ENCODE results near the gene GRIK3.

Gene GRIK3

DNA sequence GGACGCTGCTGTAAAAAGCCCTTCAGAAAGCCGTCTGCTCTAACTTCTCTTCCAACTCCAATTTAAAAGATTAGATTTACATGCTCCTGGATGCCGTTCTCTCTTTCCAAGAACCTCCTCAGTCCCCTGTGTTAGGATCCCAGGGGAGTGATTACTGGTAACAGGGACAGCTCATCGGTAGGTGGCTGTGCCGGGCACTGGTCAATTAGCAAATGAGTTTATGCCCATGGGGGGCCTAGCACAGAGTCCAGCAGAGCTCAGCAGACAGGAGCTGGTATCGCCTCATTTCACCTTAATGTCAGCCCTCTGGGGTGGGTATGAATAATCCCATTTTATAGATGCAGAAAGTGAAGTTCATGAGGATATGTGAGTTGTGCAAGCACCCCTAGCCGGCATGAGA is 191.9 kb downstream of the GRIK3 start:
- no peaks in the 10 kb centered on the region for H3K9me3 ChIP-seq (ENCODE audit: control insufficient read depth in 1 of 2, low read length in 2 of 2)
- H3K27ac ChIP-seq (ENCODE audit: low read depth, low read length): no peak overlapping the region
- no peaks in the 10 kb centered on the region for H3K36me3 ChIP-seq (ENCODE audit: control insufficient read depth in 1 of 2, insufficient read depth in 2 of 2, low read length in 2 of 2)
- H3K4me1 ChIP-seq (ENCODE audit: control insufficient read depth in 1 of 2, insufficient read depth in 2 of 2, low read length in 2 of 2): peaks cover 20 to 23% of the 10 kb centered on the region in 2 donors
- peaks cover 0 to 3% of the 10 kb centered on the region in 2 donors for H3K27me3 ChIP-seq (ENCODE audit: control insufficient read depth in 1 of 2, insufficient read depth in 2 of 2, low read length in 2 of 2)
- no peak overlapping the region for H3K9ac ChIP-seq (ENCODE audit: low read depth in 1 of 2, low read length in 2 of 2)
- no peak overlapping the region for H3K4me3 ChIP-seq (ENCODE audit: low read depth in 1 of 2, low read length in 2 of 2)

DNA sequence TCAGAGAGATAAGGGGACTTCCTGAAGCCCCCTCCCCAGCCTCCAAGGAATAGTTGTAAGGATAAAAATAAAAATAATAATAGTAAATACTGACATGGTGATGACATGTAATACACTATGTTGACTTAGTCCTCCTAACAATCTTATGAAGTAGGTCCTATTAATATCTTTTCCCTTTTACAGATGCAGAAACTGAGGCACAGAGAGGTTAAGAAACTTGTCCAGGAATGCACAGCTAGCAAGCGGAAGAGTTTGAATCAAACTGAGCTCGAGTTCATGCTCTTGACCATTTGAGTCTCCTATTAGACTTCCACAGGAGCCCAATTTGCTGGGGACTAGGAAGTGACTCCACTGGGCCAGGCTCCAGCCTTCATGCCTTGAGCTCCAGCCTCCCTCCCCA is 194.8 kb downstream of the GRIK3 start:
- Histone ChIP-seq H3K9ac (ENCODE audit: low read depth in 1 of 2, low read length in 2 of 2) (no peak overlapping the region), H3K27me3 (ENCODE audit: control insufficient read depth in 1 of 2, insufficient read depth in 2 of 2, low read length in 2 of 2) (peaks cover 3 to 8% of the 10 kb centered on the region in 2 donors), H3K36me3 (ENCODE audit: control insufficient read depth in 1 of 2, insufficient read depth in 2 of 2, low read length in 2 of 2) (no peaks in the 10 kb centered on the region), H3K27ac (ENCODE audit: low read depth, low read length) (no peak overlapping the region), H3K4me3 (ENCODE audit: low read depth in 1 of 2, low read length in 2 of 2) (no peak overlapping the region), H3K4me1 (ENCODE audit: control insufficient read depth in 1 of 2, insufficient read depth in 2 of 2, low read length in 2 of 2) (peaks cover 9 to 11% of the 10 kb centered on the region in 2 donors), H3K9me3 (ENCODE audit: control insufficient read depth in 1 of 2, low read length in 2 of 2) (no peaks in the 10 kb centered on the region)

DNA sequence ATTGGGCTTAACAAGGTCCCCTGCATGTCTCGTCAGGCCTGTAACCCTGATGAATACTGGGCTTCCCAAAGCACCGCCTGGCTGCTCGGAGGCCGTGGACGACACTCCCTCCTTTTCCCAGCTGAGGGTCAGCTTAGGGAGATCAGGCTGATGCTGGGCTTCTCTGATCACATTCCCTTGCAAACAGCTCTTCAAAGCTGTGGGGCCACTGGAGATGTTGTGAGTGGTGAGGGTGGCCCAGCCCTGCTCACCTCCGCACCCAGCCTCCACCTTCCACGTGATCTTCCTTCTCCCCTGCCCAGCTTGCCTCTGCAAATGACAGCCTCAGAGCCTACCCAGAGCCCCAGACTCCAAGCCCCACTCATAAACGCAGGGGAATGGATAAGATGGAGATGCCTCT is 195.4 kb downstream of the GRIK3 start:
- H3K4me3 ChIP-seq (ENCODE audit: low read depth in 1 of 2, low read length in 2 of 2): no peak overlapping the region
- no peaks in the 10 kb centered on the region for H3K36me3 ChIP-seq (ENCODE audit: control insufficient read depth in 1 of 2, insufficient read depth in 2 of 2, low read length in 2 of 2)
- H3K9ac ChIP-seq (ENCODE audit: low read depth in 1 of 2, low read length in 2 of 2): no peak overlapping the region
- H3K9me3 ChIP-seq (ENCODE audit: control insufficient read depth in 1 of 2, low read length in 2 of 2): no peaks in the 10 kb centered on the region
- peaks cover 3 to 6% of the 10 kb centered on the region in 2 donors for H3K4me1 ChIP-seq (ENCODE audit: control insufficient read depth in 1 of 2, insufficient read depth in 2 of 2, low read length in 2 of 2)
- no peak overlapping the region for H3K27ac ChIP-seq (ENCODE audit: low read depth, low read length)
- peaks cover 3 to 8% of the 10 kb centered on the region in 2 donors for H3K27me3 ChIP-seq (ENCODE audit: control insufficient read depth in 1 of 2, insufficient read depth in 2 of 2, low read length in 2 of 2)

DNA sequence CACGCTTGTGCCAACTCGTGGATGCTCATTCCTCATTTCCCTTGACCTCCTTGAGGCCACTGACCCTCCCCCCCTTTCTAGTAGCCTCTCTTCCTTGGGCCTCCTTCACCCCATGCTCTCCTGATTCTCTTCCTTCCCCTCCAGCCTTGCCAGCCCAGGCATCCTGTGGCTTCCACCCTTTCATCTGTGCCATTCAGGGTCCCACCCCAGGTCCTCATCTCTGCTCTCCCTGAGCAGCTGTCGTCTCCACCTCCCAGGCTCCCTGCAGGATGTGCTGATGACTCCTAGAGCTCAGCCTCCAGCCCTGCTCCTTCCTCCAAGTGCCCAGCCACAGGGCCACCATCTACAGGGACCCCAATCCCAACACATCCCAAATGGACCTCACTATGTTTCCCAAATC is 197.4 kb downstream of the GRIK3 start:
- Histone ChIP-seq H3K36me3 (ENCODE audit: control insufficient read depth in 1 of 2, insufficient read depth in 2 of 2, low read length in 2 of 2) (no peaks in the 10 kb centered on the region), H3K27me3 (ENCODE audit: control insufficient read depth in 1 of 2, insufficient read depth in 2 of 2, low read length in 2 of 2) (peaks cover 5 to 8% of the 10 kb centered on the region in 2 donors)

DNA sequence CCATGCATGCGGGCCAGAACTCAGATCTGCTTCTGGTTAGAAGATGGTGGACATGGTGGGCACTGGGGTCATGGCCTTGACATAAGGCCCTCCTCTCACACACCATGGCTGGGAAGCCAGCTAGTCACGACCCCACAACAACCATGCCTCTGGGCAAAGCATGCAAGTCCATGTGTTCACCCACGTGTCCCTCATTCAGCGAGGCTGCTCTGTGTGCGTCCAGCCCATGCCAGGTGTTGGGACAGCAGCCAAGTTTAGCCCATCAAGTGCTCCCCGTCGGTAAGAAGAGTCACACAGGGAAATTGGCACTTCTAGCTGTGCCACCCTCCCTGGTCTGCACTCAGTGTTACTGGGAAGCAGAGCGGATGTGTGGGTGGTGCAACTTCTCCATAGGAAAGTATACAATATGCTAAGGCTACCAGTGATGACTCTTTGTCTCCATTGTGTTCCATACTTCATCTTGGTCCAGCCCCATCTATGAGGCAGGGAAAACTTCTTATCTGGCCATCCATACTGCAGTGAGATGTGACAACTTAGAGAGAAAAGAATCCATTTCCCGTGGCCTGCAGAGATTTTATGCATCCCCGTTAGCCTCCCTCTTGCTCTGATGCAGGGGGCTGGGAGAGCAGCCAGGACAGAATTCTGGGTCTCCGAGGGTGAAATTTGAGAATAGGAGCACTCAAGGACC is 198.0 kb downstream of the GRIK3 start:
- H3K4me1 ChIP-seq (ENCODE audit: control insufficient read depth in 1 of 2, insufficient read depth in 2 of 2, low read length in 2 of 2): no peaks in the 10 kb centered on the region
- no peak overlapping the region for H3K9ac ChIP-seq (ENCODE audit: low read depth in 1 of 2, low read length in 2 of 2)
- H3K4me3 ChIP-seq (ENCODE audit: low read depth in 1 of 2, low read length in 2 of 2): no peak overlapping the region
- no peak overlapping the region for H3K27ac ChIP-seq (ENCODE audit: low read depth, low read length)
- H3K9me3 ChIP-seq (ENCODE audit: control insufficient read depth in 1 of 2, low read length in 2 of 2): no peaks in the 10 kb centered on the region
- no peaks in the 10 kb centered on the region for H3K36me3 ChIP-seq (ENCODE audit: control insufficient read depth in 1 of 2, insufficient read depth in 2 of 2, low read length in 2 of 2)
- peaks cover 5 to 9% of the 10 kb centered on the region in 2 donors for H3K27me3 ChIP-seq (ENCODE audit: control insufficient read depth in 1 of 2, insufficient read depth in 2 of 2, low read length in 2 of 2)

More for the DNA sequence above, 197.4 kb downstream of the GRIK3 start:
- H3K27ac ChIP-seq (ENCODE audit: low read depth, low read length): no peak overlapping the region
- H3K9me3 ChIP-seq (ENCODE audit: control insufficient read depth in 1 of 2, low read length in 2 of 2): no peaks in the 10 kb centered on the region
- no peak overlapping the region for H3K4me3 ChIP-seq (ENCODE audit: low read depth in 1 of 2, low read length in 2 of 2)
- no peak overlapping the region for H3K9ac ChIP-seq (ENCODE audit: low read depth in 1 of 2, low read length in 2 of 2)
- no peaks in the 10 kb centered on the region for H3K4me1 ChIP-seq (ENCODE audit: control insufficient read depth in 1 of 2, insufficient read depth in 2 of 2, low read length in 2 of 2)

DNA sequence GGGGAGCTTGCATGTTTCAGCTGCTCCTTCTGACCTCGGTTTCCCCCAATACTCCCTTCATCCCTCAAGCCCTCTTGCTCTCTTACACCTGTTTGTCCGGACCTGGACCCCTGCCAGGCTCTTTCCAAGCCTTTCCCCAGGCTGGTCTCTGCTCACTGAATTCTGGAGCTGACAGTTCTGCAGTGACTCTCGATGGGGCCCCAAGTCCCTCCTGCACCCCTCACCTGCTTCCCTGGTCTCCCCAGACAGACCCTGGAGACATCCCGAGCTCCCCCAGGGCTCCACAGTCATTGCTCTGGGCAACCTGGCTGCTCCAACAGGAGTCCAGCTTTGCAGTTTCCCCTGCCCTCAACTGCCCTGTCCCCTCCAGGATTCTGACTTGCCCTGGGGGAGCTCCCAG is 198.6 kb downstream of the GRIK3 start:
- Histone ChIP-seq H3K4me3 (ENCODE audit: low read depth in 1 of 2, low read length in 2 of 2) (no peak overlapping the region), H3K27ac (ENCODE audit: low read depth, low read length) (no peak overlapping the region), H3K27me3 (ENCODE audit: control insufficient read depth in 1 of 2, insufficient read depth in 2 of 2, low read length in 2 of 2) (peaks cover 10 to 11% of the 10 kb centered on the region in 2 donors), H3K4me1 (ENCODE audit: control insufficient read depth in 1 of 2, insufficient read depth in 2 of 2, low read length in 2 of 2) (no peaks in the 10 kb centered on the region), H3K36me3 (ENCODE audit: control insufficient read depth in 1 of 2, insufficient read depth in 2 of 2, low read length in 2 of 2) (no peaks in the 10 kb centered on the region), H3K9ac (ENCODE audit: low read depth in 1 of 2, low read length in 2 of 2) (no peak overlapping the region), H3K9me3 (ENCODE audit: control insufficient read depth in 1 of 2, low read length in 2 of 2) (no peaks in the 10 kb centered on the region)

DNA sequence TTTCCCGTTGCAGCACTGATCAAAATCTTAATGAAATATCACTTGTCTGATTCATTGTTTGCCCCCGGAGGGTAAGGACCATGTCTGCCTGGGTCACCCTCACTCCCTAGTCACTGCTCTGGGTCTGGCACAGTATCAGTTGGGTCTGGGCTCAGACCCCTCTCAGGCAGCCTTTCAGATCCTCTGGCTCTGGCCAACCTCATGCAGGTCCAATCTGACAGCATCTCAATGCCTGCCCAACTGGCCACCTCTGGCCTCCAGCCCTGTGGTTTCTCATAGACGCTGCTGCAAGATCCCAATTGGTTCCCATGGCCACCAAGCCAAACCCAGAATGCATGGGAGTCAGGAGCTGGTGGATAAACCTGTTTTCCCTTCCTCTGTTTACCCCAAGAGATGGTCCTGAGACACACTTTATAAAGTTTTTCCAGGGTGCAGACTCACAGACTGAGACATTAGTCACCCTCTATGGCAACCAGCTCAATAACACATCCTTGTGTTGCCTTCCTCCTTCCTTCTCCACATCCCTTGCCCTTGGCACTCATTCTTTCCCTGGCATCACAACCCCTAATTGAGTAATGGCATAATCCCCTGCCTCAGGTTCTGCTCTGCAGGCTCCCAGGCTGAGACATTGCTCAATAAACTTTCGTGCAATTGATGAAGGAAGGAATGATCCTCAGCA is 199.2 kb downstream of the GRIK3 start:
- no peaks in the 10 kb centered on the region for H3K9me3 ChIP-seq (ENCODE audit: control insufficient read depth in 1 of 2, low read length in 2 of 2)
- no peaks in the 10 kb centered on the region for H3K36me3 ChIP-seq (ENCODE audit: control insufficient read depth in 1 of 2, insufficient read depth in 2 of 2, low read length in 2 of 2)
- peaks cover 10 to 11% of the 10 kb centered on the region in 2 donors for H3K27me3 ChIP-seq (ENCODE audit: control insufficient read depth in 1 of 2, insufficient read depth in 2 of 2, low read length in 2 of 2)
- H3K27ac ChIP-seq (ENCODE audit: low read depth, low read length): no peak overlapping the region
- H3K4me3 ChIP-seq (ENCODE audit: low read depth in 1 of 2, low read length in 2 of 2): no peak overlapping the region
- H3K4me1 ChIP-seq (ENCODE audit: control insufficient read depth in 1 of 2, insufficient read depth in 2 of 2, low read length in 2 of 2): no peaks in the 10 kb centered on the region
- H3K9ac ChIP-seq (ENCODE audit: low read depth in 1 of 2, low read length in 2 of 2): no peak overlapping the region

DNA sequence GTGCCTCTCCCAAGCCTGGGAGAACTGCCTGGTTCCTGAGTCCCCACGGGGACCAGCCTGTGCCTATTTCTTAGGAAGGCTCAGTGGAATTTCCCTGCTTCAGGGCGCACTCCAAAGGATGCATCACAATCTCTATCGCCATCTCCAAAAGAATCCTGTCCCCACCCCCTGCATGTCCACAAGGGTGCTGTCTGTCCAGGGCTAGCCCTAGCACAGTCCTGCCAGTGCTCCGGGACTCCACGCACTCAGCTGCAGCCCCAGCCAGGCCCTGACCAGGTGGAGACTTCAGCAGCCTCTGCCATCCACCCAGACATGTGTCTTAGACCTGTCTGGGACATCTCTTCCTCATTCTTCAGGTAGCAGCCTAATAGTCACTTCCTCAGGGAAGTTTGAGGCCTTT is 199.7 kb downstream of the GRIK3 start:
- Histone ChIP-seq H3K9me3 (ENCODE audit: control insufficient read depth in 1 of 2, low read length in 2 of 2) (no peaks in the 10 kb centered on the region), H3K36me3 (ENCODE audit: control insufficient read depth in 1 of 2, insufficient read depth in 2 of 2, low read length in 2 of 2) (no peaks in the 10 kb centered on the region), H3K27me3 (ENCODE audit: control insufficient read depth in 1 of 2, insufficient read depth in 2 of 2, low read length in 2 of 2) (peaks cover 6 to 11% of the 10 kb centered on the region in 2 donors), H3K9ac (ENCODE audit: low read depth in 1 of 2, low read length in 2 of 2) (no peak overlapping the region), H3K27ac (ENCODE audit: low read depth, low read length) (no peak overlapping the region), H3K4me3 (ENCODE audit: low read depth in 1 of 2, low read length in 2 of 2) (no peak overlapping the region), H3K4me1 (ENCODE audit: control insufficient read depth in 1 of 2, insufficient read depth in 2 of 2, low read length in 2 of 2) (no peaks in the 10 kb centered on the region)

DNA sequence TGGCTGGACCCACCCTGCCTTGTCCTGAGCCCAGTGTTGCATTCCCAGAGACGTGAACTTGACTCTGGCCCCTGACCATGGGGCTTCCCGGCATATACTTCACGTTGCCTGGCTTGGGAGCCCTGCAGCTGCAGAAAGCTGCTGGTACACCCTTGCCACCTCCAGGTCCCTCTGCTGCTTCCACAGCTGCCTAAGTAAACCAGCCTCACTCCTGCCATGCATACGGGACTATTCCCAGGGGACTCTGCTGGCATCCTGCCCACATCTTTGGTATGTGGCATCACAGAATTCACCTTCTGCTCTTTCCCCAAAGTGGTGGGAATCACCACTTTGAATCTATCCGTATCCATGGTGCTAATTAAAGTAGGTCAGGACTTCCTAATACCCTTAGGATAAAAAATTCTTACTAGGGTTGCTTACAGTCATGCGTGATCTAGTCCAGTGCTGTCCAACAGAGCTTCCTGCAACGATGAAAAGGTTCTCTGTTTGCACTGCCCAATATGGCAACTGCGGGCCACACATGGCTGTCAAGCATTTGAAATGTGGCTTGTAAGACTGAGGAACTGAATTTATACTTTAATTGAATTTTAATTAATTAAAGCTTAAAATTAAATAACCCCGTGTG is 203.0 kb downstream of the GRIK3 start:
- no peaks in the 10 kb centered on the region for H3K36me3 ChIP-seq (ENCODE audit: control insufficient read depth in 1 of 2, insufficient read depth in 2 of 2, low read length in 2 of 2)
- H3K4me1 ChIP-seq (ENCODE audit: control insufficient read depth in 1 of 2, insufficient read depth in 2 of 2, low read length in 2 of 2): no peaks in the 10 kb centered on the region
- H3K27me3 ChIP-seq (ENCODE audit: control insufficient read depth in 1 of 2, insufficient read depth in 2 of 2, low read length in 2 of 2): peaks cover 6 to 11% of the 10 kb centered on the region in 2 donors
- no peak overlapping the region for H3K4me3 ChIP-seq (ENCODE audit: low read depth in 1 of 2, low read length in 2 of 2)
- no peak overlapping the region for H3K9ac ChIP-seq (ENCODE audit: low read depth in 1 of 2, low read length in 2 of 2)
- H3K27ac ChIP-seq (ENCODE audit: low read depth, low read length): no peak overlapping the region
- H3K9me3 ChIP-seq (ENCODE audit: control insufficient read depth in 1 of 2, low read length in 2 of 2): no peaks in the 10 kb centered on the region

DNA sequence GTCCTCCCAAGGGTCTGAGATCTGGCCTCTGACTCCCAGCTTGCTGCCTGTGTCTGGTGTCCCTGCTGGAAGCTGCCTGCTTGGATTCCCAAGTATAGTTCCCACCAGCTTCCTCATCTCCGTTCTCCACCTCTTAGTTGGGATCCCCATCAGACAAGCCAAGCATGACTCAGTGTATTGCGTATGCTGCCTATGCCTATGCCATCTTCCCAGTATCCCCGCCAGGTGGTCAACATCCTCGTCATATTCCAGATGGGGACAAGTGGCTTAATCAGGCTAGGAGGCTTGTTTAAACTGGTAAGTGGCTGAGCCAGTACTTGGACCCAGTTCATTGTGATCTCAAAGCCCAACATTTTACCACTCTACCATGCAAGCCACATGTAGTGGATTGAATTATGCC is 204.4 kb downstream of the GRIK3 start:
- H3K4me1 ChIP-seq (ENCODE audit: control insufficient read depth in 1 of 2, insufficient read depth in 2 of 2, low read length in 2 of 2): no peaks in the 10 kb centered on the region

More for the DNA sequence above, 204.4 kb downstream of the GRIK3 start:
- peaks cover 6% of the 10 kb centered on the region in 2 donors for H3K27me3 ChIP-seq (ENCODE audit: control insufficient read depth in 1 of 2, insufficient read depth in 2 of 2, low read length in 2 of 2)
- no peak overlapping the region for H3K4me3 ChIP-seq (ENCODE audit: low read depth in 1 of 2, low read length in 2 of 2)
- no peak overlapping the region for H3K27ac ChIP-seq (ENCODE audit: low read depth, low read length)
- no peaks in the 10 kb centered on the region for H3K9me3 ChIP-seq (ENCODE audit: control insufficient read depth in 1 of 2, low read length in 2 of 2)
- no peaks in the 10 kb centered on the region for H3K36me3 ChIP-seq (ENCODE audit: control insufficient read depth in 1 of 2, insufficient read depth in 2 of 2, low read length in 2 of 2)
- H3K9ac ChIP-seq (ENCODE audit: low read depth in 1 of 2, low read length in 2 of 2): no peak overlapping the region
